Measurements from ENCODE around the gene CRYBG3.

DNA sequence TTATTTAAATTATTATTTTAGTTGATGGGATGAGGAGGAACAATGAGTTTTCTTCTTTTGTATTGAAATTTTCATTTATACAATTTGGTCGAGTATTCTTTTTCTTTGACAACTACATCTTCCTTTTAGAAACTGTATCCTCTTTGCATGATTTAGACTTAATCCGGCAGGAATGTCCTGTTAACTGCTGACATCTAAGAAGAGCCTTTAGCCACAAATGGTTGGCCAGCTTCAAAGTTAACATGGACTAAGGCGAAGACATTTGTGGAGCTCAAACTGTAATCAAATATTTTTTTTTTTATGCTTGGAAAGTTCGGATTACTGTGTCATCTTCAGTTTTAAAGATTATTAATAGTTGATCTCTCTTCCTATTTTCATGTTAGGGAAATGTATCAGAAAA, 107.2 kb downstream of the CRYBG3 start:
- TF ChIP-seq, protein P1, sequence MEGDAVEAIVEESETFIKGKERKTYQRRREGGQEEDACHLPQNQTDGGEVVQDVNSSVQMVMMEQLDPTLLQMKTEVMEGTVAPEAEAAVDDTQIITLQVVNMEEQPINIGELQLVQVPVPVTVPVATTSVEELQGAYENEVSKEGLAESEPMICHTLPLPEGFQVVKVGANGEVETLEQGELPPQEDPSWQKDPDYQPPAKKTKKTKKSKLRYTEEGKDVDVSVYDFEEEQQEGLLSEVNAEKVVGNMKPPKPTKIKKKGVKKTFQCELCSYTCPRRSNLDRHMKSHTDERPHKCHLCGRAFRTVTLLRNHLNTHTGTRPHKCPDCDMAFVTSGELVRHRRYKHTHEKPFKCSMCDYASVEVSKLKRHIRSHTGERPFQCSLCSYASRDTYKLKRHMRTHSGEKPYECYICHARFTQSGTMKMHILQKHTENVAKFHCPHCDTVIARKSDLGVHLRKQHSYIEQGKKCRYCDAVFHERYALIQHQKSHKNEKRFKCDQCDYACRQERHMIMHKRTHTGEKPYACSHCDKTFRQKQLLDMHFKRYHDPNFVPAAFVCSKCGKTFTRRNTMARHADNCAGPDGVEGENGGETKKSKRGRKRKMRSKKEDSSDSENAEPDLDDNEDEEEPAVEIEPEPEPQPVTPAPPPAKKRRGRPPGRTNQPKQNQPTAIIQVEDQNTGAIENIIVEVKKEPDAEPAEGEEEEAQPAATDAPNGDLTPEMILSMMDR (optimal IDR thresholded peaks at IDR 0.05 in 1 of 3, IDR thresholded peaks at IDR 0.05 in 1 of 3, conservative IDR thresholded peaks at IDR 0.05 in 1 of 3; ENCODE audit: extremely low read depth in 1 of 3, insufficient read depth in 2 of 3, low read length in 3 of 3), result no peak
- TF ChIP-seq EZH2 (IDR thresholded peaks at IDR 0.05; ENCODE audit: low read length), result no peak
